Liver (tissue), 9 donors: ENCODE measurements around the gene BANK1. TPM values are rescaled to one million over a fixed set of nuclear protein-coding genes. Genes with fewer than 3 reads are reported as not detected.

ENCODE experiments used
- DNase-seq: peaks from one replicate; pipeline ENCODE4 v3.0.0-alpha.2; 2017; ENCODE audit warnings: low spot score
- H3K27ac ChIP-seq, 2 donors: one replicate each; pipeline ENCODE4 v1.7.0; 2013; ENCODE audit warnings: inconsistent platforms in 2 of 2, low read length in 2 of 2, control low read depth in 1 of 2, low read depth in 1 of 2, mild to moderate bottlenecking in 1 of 2
- H3K27me3 ChIP-seq, 4 donors: one replicate each; pipeline versions ENCODE4 v1.6.1 to v1.7.0; 2013; ENCODE audit warnings: low read length in 3 of 4, inconsistent platforms in 1 of 4, mild to moderate bottlenecking in 1 of 4, moderate library complexity in 1 of 4; ENCODE audit not compliant: control insufficient read depth in 4 of 4, insufficient read depth in 4 of 4
- H3K36me3 ChIP-seq, 4 donors: one replicate each; pipeline versions ENCODE4 v1.6.1 to v1.7.0; 2013; ENCODE audit warnings: low read length in 3 of 4, mild to moderate bottlenecking in 3 of 4, low read depth in 1 of 4, moderate library complexity in 1 of 4; ENCODE audit not compliant: control insufficient read depth in 4 of 4, insufficient read depth in 3 of 4
- H3K4me1 ChIP-seq, 4 donors: one replicate each; pipeline versions ENCODE4 v1.6.1 to v1.7.0; 2013; ENCODE audit warnings: low read length in 3 of 4, mild to moderate bottlenecking in 3 of 4, moderate library complexity in 1 of 4; ENCODE audit not compliant: control insufficient read depth in 4 of 4, insufficient read depth in 4 of 4
- H3K4me3 ChIP-seq, 3 donors: one replicate each; pipeline versions ENCODE4 v1.6.1 to v1.7.0; 2013; ENCODE audit warnings: low read length in 3 of 3, control low read depth in 1 of 3, low read depth in 1 of 3, mild to moderate bottlenecking in 1 of 3
- H3K9ac ChIP-seq, 2 donors: one replicate each; pipeline ENCODE4 v1.7.0; 2013; ENCODE audit warnings: low read length in 2 of 2, mild to moderate bottlenecking in 2 of 2, moderate library complexity in 2 of 2, control low read depth in 1 of 2, low read depth in 1 of 2
- H3K9me3 ChIP-seq, 4 donors: one replicate each; pipeline versions ENCODE4 v1.6.1 to v1.7.0; 2013; ENCODE audit warnings: low read length in 3 of 4; ENCODE audit not compliant: control insufficient read depth in 4 of 4
- ATF3 ChIP-seq: IDR thresholded peaks from 2 replicates; pipeline ENCODE4 v1.6.1; 2016; ENCODE audit warnings: antibody characterized with exemption
- CTCF ChIP-seq: fragments of 150-350 bp; IDR thresholded peaks from 2 replicates; pipeline ENCODE4 v1.5.1; 2017; ENCODE audit warnings: improper control_type of control experiment, low read depth, low read length; ENCODE audit not compliant: missing input control
- EGR1 ChIP-seq, 2 donors: IDR thresholded peaks; 2 replicates each; pipeline ENCODE4 v1.6.1; 2016 to 2018; ENCODE audit warnings: antibody characterized with exemption in 2 of 2, low read depth in 2 of 2
- FOXA1 ChIP-seq: IDR thresholded peaks from 2 replicates; pipeline ENCODE4 v1.6.1; 2016; ENCODE audit warnings: antibody characterized with exemption
- FOXA2 ChIP-seq: IDR thresholded peaks from 2 replicates; pipeline ENCODE4 v1.6.1; 2016; ENCODE audit warnings: antibody characterized with exemption
- GABPA ChIP-seq, 2 donors: IDR thresholded peaks in 1 of 2; conservative IDR thresholded peaks in 1 of 2; 2 replicates each; pipeline ENCODE4 v1.6.1; 2016; ENCODE audit warnings: antibody characterized with exemption in 2 of 2, mild to moderate bottlenecking in 1 of 2, moderate library complexity in 1 of 2
- HNF4A ChIP-seq, 2 donors: conservative IDR thresholded peaks; 2 replicates each; pipeline ENCODE4 v1.6.1; 2016; ENCODE audit warnings: antibody characterized with exemption in 2 of 2, mild to moderate bottlenecking in 2 of 2
- HNF4G ChIP-seq: IDR thresholded peaks from 2 replicates; pipeline ENCODE4 v1.6.1; 2016; ENCODE audit warnings: antibody characterized with exemption
- JUND ChIP-seq, 2 donors: IDR thresholded peaks; 2 replicates each; pipeline ENCODE4 v1.6.1; 2016; ENCODE audit warnings: antibody characterized with exemption in 2 of 2
- MAX ChIP-seq: IDR thresholded peaks from 2 replicates; pipeline ENCODE4 v1.6.1; 2016; ENCODE audit warnings: antibody characterized with exemption
- NR2F2 ChIP-seq: IDR thresholded peaks from 2 replicates; pipeline ENCODE4 v1.6.1; 2016; ENCODE audit warnings: antibody characterized with exemption
- RAD21 ChIP-seq, 2 donors: IDR thresholded peaks; 2 replicates each; pipeline ENCODE4 v1.6.1; 2016; ENCODE audit warnings: antibody characterized with exemption in 2 of 2, mild to moderate bottlenecking in 2 of 2
- REST ChIP-seq: IDR thresholded peaks from 2 replicates; pipeline ENCODE4 v1.6.1; 2016; ENCODE audit warnings: antibody characterized with exemption, mild to moderate bottlenecking
- RXRA ChIP-seq, 2 donors: IDR thresholded peaks; 2 replicates each; pipeline ENCODE4 v1.6.1; 2017 to 2018; ENCODE audit warnings: antibody characterized with exemption in 2 of 2, mild to moderate bottlenecking in 1 of 2
- SP1 ChIP-seq: IDR thresholded peaks from 2 replicates; pipeline ENCODE4 v1.6.1; 2018; ENCODE audit warnings: antibody characterized with exemption, mild to moderate bottlenecking
- TAF1 ChIP-seq: conservative IDR thresholded peaks from 2 replicates; pipeline ENCODE4 v1.6.1; 2016; ENCODE audit warnings: antibody characterized with exemption, mild to moderate bottlenecking
- YY1 ChIP-seq: IDR thresholded peaks from 2 replicates; pipeline ENCODE4 v1.6.1; 2016; ENCODE audit warnings: antibody characterized with exemption, mild to moderate bottlenecking
- ZBTB33 ChIP-seq: IDR thresholded peaks from 2 replicates; pipeline ENCODE4 v1.6.1; 2016; ENCODE audit warnings: antibody characterized with exemption
- whole genome bisulfite sequencing: extraction: QIAGEN DNeasy Blood & Tissue Kit; methylation state at CpG from one replicate; pipeline ENCODE4 v1.1.7; 2013; 5-methylcytosine and 5-hydroxymethylcytosine counted together
- polyA plus RNA-seq, 2 donors: library from polyadenylated mRNA; stranded (reverse) in 1 of 2; unstranded in 1 of 2; fragments of 200-250 nt in 1 of 2; fragments of >200 nt in 1 of 2; fragmentation: Nextera tagmentation in 1 of 2; extraction: Ambion mirVana in 1 of 2; gene quantifications; one replicate each; pipeline versions ENCODE4 v1.2.1 to v1.2.3, GENCODE V29; 2013 to 2015
- total RNA-seq, 2 donors: library from RNA; depleted of rRNA; stranded (reverse); fragments of >200 nt; gene quantifications; one replicate each; pipeline ENCODE4 v1.2.3, GENCODE V29; 2014
- donor health status: healthy.
- donor health status: healthy.
- donor health status: healthy.
- donor health status: healthy.
- donor health status: healthy.

The BANK1 gene
- total and polyA plus RNA-seq, 4 donors = 0.06 to 1.7 (median 0.35) TPM

GRCh38 chr4:101958547-101958946, 168.0 kb downstream of the BANK1 start:
- Histone ChIP-seq H3K27me3 (no peaks in the 10 kb centered on the region), H3K4me3 (no peak overlapping the region), H3K36me3 (no peaks in the 10 kb centered on the region), H3K27ac (no peak overlapping the region), H3K9me3 (no peaks in the 10 kb centered on the region), H3K4me1 (no peaks in the 10 kb centered on the region), H3K9ac (no peak overlapping the region)
- WGBS = 90% methylated on average over 3 of the region's 3 CpGs
- TF ChIP-seq FOXA2 (no peak), NR2F2 (no peak), JUND (IDR thresholded peaks at IDR 0.05) (no peak), YY1 (no peak)
- no peak for DNase-seq

- Histone ChIP-seq H3K27ac (no peak overlapping the region), H3K36me3 (no peaks in the 10 kb centered on the region), H3K4me3 (no peak overlapping the region), H3K9me3 (no peaks in the 10 kb centered on the region), H3K9ac (no peak overlapping the region), H3K4me1 (no peaks in the 10 kb centered on the region), H3K27me3 (no peaks in the 10 kb centered on the region)
- DNase-seq = no peak
- WGBS = 85% methylated on average over 4 of the region's 4 CpGs
- TF ChIP-seq JUND (IDR thresholded peaks at IDR 0.05) = no peak
- TF ChIP-seq GABPA (IDR thresholded peaks at IDR 0.05 in 1 of 2, conservative IDR thresholded peaks at IDR 0.05 in 1 of 2) = no peak
- no peak for TF ChIP-seq ATF3
- no peak for TF ChIP-seq FOXA2
- TF ChIP-seq YY1 = no peak
- TF ChIP-seq FOXA1 = no peak
- no peak for TF ChIP-seq REST
- TF ChIP-seq NR2F2 = no peak
- no peak for TF ChIP-seq RAD21 (IDR thresholded peaks at IDR 0.05)
- no peak for TF ChIP-seq MAX
- no peak for TF ChIP-seq TAF1
- no peak for TF ChIP-seq EGR1 (IDR thresholded peaks at IDR 0.05; ENCODE audit: low read depth in 2 of 2)
- TF ChIP-seq HNF4A (conservative IDR thresholded peaks at IDR 0.05) = no peak
- TF ChIP-seq RXRA (IDR thresholded peaks at IDR 0.05) = no peak
- no peak for TF ChIP-seq CTCF
- no peak for TF ChIP-seq ZBTB33
- TF ChIP-seq SP1 = no peak
- TF ChIP-seq HNF4G = no peak
Observed at GRCh38 chr4:101960431-101960830, 169.9 kb downstream of the BANK1 start.
